Measurements from ENCODE around the gene STAG1.

GRCh38 chr3:136734382-136735070 lies 17.7 kb downstream of the STAG1 start:
- TF ChIP-seq ZBTB33 (IDR thresholded peaks at IDR 0.05) (no peak), HNF4G (IDR thresholded peaks at IDR 0.05) (no peak), GABPA (IDR thresholded peaks at IDR 0.05 in 1 of 2, conservative IDR thresholded peaks at IDR 0.05 in 1 of 2) (no peak), CTCF (IDR thresholded peaks at IDR 0.05; ENCODE audit: low read depth, low read length, missing input control) (no peak), YY1 (IDR thresholded peaks at IDR 0.05) (no peak), REST (IDR thresholded peaks at IDR 0.05) (no peak), MAX (IDR thresholded peaks at IDR 0.05) (no peak), SP1 (IDR thresholded peaks at IDR 0.05) (no peak), TAF1 (conservative IDR thresholded peaks at IDR 0.05) (no peak), FOXA1 (IDR thresholded peaks at IDR 0.05) (no peak), ATF3 (IDR thresholded peaks at IDR 0.05) (no peak), RAD21 (IDR thresholded peaks at IDR 0.05) (no peak)
